Measurements from ENCODE around the gene FHIP1B.
A peak's percentile ranks its signal among the peaks of the same experiment; 100 is the strongest.

FHIP1B gene

GRCh38 chr11:6201481-6201880, 33.0 kb downstream of the FHIP1B start:
- peak; percentile 18 for DNase-seq (ENCODE audit: low read depth)

GRCh38 chr11:6200975-6201374, 33.5 kb downstream of the FHIP1B start:
- no peak for DNase-seq (ENCODE audit: low read depth)

- no peak for DNase-seq (ENCODE audit: low read depth)
Measured at GRCh38 chr11:6199174-6199810, 35.1 kb downstream of the FHIP1B start, which contains the start of gene OR52W1. OR52W1 (plus strand) TSS chr11:6199224; CDS start chr11:6199224, 0 bp downstream.

- no peak for DNase-seq (ENCODE audit: low read depth)
Measured at GRCh38 chr11:6197466-6198200, 36.8 kb downstream of the FHIP1B start.

DNA sequence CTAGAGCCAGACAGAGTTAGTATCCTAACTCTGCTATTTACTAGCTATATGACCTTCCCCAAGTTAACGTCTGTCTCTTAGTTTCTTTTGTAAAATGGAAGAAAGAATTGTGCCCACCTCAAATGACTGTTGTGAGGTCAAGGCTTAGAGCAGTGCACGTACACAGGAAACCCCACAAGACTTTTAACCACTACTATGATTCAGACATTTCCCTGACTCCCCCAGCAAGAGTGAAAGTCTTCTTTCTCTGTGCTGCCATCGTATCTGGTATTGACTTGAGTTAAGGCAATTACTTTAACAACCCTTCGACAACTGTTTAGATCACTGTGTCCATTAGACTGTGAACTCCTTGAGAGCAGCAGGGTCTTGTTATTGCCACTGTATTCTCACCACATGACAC, 38.0 kb downstream of the FHIP1B start:
- no peak for DNase-seq (ENCODE audit: low read depth)

DNA sequence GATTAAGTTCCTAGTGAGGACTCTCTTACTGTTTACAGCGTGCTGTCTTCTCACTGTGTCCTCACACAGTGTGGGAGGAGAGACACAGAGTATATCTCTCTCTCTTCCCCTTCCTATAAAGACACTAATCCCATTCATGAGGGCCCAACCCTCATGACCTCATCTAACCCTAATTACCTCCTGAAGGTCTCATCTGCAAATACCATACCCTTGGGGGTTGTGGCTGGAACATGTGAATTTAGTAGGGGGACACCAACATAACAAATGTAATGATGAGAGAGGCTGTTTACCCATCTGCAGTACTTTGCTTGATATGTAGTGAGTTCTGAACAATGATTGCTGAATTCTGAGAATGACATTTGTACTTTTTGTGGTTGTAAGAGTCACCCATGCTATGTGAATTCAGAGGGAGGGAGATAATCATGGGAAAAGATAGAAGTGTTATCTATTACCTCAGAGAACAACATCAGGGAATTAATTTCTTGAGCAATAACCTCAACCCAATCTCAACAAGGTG, 40.3 kb downstream of the FHIP1B start:
- DNase-seq (ENCODE audit: low read depth), result no peak

DNA sequence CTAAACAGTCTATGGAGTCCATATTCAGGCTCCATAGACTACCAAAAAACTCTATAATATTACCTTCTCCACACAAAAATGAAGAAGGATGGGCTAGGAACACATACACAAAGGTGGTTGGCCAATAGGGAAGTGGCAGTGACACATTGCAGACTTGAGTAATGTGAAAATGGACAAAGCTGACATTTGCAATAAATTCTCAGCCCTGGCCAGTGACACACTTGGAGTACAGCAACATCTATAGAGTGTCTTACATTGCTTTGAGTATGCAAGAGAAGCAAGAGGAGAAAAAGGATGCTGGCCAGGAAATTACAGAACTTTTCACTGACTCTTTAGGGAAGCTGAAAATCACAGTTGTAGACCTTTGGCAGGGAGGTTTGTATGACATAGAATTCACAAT, 42.7 kb downstream of the FHIP1B start:
- DNase-seq (ENCODE audit: low read depth), result no peak

GRCh38 chr11:6175440-6175839, 59.0 kb downstream of the FHIP1B start:
- no peak for DNase-seq (ENCODE audit: low read depth)

- DNase-seq (ENCODE audit: low read depth), result no peak
Measured at GRCh38 chr11:6170226-6170625, 64.2 kb downstream of the FHIP1B start, which contains the start of gene OR52B2. OR52B2 (minus strand) TSS chr11:6170326; CDS start chr11:6170326, 0 bp downstream.
